HG02943 (cell line): ENCODE results near the gene C19orf12.

ENCODE experiments used
- ATAC-seq: cut with Tn5 transposase; IDR thresholded peaks from one replicate; pipeline ENCODE4 v1.9.1; 2021; ENCODE audit warnings: mild to moderate bottlenecking, low read depth, moderate library complexity; ENCODE audit not compliant: unreplicated experiment

C19orf12 gene

DNA sequence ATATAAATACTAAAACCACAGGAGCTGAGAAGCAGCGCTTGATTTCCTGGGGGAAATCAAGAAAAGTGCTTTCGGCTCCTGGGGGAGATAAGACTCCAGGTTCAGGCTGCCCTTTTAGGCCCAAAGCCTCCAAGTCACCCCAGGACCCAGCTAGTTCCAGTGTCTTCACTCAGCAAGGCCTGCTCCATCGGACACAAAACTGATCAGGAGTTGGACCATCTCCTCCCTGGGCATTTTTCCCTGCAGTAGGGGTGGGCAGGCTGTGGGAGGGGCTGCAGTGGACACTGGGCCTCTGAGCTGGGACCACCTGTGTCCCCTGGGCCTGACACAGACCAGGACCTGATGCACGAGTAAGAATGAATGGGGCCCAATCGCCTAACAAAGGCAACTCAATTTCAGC is 15.2 kb downstream of the C19orf12 start:
- ATAC-seq: no peak

DNA sequence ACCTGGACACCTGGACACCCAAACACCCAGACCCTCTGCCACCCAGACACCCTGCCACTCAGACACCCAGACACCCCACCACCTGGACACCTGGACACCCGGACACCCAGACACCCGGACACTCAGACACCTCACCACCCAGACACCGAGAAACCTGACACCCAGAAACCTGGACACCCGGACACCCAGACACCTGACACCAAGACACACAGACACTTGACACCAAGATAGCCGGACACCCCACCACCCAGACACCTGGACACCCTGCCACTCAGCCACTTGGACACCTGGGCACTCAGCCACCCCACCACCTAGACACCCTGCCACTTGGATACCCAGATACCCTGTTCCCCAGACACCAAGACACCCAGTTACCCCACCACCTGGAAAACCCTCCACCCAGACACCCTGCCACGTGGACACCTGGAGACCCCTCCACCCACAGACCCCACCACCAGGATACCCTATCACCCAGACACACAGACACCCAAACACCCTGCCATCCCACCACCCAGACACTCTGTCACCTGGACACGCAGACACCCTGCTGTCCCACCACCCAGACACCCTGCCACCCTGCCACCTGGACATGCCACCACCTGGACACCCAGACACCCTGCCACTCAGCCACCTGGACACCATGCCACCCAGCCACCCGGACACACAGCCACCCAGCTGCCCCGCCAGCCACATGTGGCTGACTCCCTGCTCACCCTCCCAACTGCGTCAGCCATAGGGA is 17.4 kb downstream of the C19orf12 start:
- no peak for ATAC-seq

DNA sequence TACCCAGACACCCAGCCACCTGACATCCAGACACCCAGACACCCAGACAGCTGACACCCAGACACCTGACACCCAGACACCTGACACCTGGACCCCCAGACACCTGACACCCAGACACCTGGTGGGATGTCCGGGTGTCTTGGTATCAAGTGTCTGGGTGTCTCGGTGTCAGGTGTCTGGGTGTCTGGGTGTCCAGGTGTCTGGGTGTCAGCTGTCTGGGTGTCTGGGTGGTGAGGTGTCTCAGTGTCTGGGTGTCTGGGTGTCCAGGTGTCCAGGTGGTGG is 18.6 kb downstream of the C19orf12 start:
- ATAC-seq: no peak

DNA sequence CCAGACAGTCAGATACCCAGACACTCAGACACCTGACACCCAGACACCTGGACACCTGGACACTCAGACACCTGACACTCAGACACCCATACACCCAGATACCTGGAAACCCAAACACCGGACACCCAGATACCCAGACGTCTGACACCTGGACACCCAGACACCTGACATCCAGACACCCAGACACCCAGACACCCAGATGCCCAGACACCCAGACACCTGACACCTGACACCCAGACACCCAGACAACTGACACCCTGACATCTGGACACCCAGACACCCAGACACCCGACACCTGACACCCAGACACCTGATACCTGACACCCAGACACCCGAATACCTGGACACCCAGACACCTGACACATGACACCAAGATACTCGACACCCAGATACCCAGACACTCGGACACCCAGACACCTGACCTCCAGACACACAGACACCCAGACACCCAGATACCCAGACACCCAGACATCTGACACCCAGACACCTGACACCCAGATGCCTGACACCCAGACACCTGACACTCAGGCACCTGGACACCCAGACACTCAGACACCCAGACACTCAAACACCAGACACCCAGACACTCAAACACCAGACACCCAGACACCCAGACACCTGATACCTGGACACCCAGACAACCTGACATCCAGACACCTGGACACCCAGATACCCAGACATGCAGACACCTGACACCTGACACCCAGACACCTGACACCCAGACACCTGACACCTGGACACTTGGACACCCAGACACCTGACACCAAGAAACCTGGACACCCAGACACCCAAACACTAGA is 19.1 kb downstream of the C19orf12 start:
- no peak for ATAC-seq

DNA sequence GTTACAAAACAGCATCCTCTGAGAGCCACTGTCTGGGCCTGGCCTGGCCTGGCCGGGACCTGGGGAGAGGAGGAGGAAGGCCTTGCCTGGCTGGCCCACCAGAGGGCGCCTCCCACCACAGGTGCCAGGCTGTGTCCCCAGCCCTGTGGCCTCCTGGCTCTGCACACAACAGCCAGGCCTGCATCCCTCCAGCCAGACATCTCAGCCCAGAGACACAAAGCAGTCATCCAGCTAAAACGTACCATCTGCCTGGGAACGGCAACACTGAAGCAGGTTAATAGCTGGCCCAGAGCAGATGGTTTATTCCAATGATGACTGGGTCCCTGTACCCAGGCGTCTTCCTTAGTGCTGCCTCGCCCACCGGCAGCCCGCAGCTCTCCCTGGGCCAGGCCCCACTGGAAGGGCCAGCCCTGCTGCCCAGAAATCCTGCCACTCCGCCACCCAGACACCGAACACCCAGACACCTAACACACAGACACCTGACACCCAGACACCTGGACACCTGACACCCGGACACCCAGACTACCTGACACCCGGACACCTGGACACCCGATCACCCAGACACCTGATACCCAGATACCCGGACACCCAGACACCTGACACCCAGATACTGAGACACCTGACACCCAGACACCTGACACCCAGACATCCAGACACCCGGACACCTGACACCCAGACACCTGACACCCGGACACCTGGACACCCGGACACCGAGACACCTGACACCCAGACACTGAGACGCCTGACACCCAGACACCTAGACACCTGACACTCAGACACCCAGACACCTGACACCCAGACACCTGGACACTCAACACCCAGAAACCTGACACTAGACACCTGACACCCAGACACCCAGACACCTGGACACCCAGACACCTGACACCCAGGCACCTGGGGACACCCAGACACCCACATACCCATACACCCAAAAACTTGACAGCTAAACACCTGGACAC is 20.1 kb downstream of the C19orf12 start:
- ATAC-seq: peak; percentile 81

DNA sequence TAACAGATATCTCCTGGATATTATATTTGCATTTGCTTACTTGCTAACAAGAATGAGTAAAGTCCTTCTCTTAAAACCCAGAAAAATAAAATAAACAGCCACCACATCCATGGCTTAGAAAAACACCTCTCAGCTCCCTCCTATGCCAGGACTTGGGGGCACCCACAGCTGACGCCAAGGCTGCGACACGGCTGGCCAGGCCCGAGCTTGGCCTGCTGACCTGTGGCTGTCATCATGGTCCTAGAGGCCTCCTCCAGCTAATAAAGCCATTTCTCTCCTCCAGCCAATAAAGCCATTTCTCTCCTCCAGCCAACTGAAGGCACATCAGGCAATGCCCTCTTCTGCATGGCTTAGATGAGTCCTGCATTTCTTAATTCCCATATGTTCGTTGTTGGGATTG is 20.9 kb downstream of the C19orf12 start:
- ATAC-seq: no peak

DNA sequence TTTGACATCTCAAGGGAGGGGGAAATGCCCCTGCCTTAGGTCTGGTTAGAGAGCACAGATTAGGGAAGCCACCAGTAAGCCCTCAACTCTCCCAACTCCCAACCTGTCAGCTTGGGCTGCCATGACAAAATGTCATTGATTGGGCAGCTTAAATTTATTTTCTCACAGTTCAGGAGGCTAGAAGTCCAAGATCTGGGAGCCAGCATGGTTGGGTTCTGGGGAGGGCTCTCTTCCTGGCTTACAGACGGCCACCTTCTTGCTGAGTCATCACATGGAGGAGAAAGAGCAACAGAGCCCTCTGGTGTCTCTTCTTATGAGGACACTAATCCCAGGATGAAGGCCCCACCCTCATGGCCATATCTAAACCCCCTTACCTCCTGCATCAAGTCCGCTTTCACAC is 24.2 kb downstream of the C19orf12 start:
- no peak for ATAC-seq

DNA sequence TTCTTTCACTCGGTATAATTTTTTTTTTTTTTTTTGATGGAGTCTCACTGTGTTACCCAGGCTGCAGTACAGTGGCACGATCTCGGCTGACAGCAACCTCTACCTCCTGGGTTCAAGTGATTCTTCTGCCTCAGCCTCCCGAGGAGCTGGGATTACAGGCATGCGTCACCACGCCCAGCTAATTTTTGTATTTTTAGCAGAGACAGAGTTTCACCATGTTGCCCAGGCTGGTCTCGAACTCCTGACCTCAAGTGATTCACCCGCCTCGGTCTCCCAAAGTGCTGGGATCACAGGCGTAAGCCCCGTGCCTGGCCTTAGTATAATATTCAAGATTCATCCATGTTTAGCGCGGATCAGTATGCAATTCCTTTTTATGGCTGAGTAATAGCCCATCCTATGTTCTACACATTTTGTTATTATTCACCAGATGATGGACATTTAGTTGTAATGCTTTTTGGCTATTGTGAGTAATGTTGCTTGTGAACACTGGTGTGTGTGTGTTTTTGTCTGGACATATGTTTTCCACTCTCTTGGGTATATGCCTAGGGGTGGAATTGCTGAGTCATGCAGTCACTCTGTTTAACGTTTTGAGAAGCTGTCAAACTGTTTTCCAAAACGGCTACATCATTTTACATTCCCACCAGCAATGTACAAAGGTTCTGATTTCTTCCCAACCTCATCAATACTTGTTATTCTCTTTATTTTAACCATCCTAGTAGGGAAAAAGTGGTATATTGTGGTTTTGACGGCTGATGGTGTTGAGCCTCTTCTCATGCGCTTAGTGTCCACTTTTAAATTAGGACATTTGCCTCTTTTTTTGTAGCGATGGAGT is 26.9 kb downstream of the C19orf12 start:
- no peak for ATAC-seq

DNA sequence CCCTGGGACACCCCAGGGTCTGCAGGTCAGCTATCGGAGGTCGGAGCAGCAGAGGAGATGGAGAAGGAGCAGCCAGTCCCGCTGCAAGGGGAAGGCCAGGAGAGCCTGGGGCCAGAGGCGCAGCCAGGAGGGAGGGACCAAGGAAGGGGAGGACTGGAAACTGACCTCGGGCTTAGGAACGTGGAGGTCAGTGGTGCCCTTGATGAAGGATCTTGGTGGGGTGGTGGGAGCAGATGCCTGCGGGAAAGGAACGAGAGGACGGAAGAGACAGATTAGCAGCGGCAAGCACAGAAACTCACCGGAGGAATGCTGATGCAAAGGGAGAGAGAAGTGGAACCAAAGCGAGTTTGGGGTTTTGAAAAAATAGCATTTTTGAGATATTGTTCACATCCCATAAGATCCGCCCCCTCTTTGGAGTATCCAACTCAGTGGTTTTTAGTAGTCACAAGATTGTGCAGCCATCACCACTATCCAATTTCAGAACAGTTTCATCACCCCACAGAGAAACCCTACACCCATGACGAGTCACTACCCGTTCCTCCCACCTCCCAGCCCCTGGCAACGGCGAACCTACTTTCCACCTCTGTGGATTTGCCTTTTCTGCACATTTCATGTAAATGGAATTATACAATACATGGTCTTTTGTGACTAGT is 27.7 kb downstream of the C19orf12 start:
- ATAC-seq: no peak

DNA sequence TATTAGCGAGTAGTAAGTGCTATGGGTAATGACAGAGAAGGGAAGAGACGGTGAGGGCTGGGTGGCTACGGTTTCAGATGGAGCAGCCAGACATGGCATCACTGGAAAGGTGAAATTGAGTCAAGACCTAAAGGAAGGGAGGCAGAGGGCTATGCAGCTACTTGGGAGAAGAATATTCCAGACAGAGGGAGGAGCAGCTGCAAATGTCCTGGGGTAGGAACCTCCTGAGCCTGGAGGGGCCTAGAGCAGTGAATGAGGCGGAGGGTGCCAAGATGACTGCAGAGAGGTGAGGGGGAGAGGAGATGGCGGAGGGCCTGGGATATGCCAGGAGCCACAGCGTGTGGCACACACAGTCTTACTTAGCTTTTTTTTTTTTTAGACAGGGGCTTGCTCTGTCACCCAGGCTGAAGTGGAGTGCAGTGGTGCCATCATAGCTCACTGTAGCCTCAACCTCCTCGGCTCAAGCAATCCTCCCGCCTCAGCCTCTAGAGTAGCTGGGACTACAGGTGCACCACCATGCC is 28.7 kb downstream of the C19orf12 start:
- no peak for ATAC-seq

DNA sequence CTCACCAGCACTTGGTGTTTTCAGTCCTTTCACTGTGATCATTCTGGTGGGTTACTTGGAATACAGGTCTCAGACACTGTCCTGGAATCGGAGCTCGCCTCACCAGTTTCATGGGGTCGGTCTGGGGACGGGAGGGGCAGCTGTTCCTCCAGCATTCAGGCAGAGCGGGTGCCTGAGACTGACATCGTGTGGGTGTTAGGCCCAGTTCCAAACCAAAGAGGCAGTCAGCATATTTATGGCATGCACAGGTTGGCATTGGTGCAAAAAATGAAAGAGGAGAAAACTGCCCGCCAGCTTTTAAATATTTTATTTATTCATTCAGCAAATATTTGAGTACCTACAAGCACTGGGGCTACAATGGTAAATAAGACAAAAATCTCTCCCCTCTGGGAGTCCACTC is 29.7 kb downstream of the C19orf12 start:
- ATAC-seq: no peak

DNA sequence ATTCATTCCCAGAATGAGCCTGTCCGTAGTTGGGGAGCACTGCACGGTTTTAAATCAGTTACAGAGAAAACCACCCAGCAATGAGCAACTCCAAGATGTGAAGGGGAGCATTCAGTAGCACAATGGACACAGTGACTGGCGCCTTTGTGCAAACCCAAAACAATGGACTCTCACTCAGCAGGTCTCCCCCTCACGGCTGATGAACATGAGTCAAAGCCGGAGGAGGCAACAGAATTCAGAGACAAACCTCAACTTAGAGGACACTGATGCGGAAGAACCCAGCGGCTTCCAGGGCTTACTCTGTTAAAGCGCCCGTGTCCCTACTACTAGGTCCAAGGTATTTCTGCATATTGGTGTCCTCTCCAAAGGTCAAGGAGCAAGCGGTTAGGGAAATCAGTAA is 32.1 kb downstream of the C19orf12 start:
- no peak for ATAC-seq

DNA sequence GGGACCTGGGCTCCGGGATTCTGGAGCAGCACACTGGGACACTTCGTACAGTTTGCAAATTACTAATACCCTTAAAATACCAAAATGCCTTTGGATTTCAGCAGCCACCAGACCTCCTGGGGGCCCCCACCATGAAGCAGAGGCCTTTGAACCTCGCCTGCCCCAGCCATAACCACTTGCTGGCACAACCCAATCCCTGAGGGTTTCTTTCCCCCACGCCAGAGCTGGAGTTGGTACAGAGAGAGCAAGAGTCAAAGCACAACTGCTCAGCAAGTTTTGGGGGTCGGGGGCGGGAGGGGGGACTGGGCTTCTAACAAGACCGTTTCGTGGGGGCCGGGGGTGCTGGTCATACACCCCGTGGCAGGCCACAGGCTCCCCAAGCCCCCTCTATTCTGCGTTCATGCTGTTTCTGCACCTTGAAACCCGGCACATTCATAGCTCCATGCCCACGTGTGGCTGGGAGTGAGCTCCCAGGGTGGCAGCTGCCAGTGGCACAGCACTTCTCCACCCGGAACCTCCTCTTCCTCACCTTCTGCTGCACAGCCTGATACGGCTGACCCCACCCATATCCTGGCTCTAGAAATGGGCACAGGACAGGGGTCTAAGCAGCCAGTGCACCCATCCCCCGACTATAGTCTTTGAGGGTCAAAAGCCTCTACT is 32.7 kb downstream of the C19orf12 start:
- ATAC-seq: no peak

DNA sequence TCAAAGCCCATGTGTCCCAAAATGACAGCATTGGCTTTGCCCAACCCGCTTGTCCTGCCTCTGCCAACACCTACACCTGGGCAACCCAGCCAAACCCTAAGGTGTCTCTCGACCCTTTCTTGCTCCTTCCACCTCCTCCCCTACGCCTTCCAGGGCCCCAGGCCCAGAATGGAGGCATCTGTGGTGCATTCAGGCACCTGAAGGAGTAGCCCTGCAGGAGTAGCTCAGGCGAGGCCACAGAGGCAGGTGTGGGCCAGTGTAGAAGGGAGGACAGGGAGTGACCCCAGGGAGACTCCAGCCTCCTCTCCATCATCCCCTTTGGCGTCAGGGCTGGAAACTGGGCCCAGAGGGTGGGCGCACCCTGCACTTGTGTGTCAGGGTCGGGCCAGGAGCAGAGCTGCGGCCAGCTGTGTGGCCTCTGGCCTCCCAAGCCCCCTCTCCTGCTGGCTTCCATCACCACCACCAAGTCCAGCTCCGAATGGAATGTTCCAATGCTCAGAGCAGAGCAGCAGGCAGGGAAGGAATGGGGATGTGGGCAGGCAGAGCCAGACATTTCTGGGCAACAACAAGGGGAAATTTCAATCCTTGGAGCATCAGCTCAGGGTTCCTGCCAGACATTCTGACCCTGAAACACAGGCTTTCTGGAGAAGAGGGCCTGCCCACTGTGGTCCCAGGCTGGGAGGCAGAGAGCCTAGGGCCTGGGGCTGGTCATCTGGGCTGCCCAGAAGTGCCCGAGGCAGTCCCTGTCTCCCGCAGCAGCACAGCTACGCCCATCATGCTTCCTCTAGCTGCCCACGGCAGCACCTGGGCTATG is 33.4 kb downstream of the C19orf12 start:
- no peak for ATAC-seq

DNA sequence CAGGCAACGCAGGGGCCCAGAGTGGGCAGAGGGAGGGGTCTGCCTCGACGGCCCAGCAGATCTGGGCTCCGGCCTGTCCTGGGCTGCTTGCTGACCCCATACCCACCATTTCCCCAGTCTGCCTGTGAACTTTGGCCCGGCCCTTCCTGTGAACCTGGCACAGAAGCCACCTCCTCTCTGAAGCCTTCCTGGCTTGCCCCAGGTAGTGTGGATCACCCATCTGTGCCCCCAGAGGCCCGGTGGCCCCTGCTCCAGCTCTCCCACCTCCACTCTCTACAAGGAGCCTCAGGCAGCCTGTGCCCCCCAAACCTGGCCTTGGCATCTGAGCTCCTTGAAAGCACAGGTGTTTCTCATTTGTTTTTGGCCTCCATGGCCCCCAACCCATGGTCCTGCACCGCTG is 34.1 kb downstream of the C19orf12 start:
- no peak for ATAC-seq

DNA sequence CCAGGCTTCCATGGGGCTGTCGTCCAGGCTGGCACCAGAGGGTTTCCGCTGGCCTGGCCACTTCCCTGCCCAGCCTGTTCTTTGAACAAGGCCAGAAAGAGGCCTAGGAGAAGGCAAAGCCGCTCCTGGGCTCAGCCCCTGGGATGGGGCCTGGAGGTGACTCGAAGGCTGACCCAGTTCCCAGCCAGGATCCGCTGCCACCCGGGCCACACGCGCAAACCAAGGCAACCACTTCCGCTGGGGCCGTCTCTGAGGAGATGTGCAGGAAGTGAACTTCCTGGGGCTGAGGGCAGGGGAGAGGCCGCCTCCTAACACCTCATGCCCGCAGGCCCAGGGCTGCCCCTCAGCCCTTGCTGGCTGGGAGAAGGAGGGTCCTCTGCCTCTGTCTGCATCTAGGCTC is 34.6 kb downstream of the C19orf12 start:
- ATAC-seq: peak; percentile 66

DNA sequence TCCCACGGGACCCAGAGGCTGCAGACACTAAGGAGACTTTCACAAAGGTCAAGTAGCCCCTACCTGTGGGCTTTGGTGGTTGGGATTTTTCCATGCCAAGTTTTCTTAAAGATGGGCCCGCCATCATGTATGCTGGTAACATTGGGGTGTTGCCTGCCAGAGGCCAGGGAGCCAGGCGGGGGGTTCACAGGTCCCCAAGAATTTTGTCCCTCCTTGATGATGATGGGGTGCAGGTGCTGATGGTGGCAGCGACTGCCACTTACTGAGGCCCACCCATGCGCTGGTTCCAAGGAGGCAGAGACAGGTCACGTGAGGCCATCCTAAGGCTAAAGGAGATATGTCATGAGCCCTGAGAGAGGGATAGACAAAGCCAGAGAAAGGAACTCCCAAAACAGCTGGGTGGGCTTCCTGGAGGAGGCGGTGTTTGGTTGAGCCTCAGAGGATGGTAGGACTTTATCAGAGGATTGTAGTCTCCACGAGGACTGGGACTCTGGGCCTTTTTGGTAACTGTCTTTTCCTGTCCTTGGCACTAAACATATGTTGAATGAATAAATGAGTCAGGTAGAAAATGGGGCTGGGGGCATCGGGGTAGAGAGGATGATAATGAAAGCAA is 35.4 kb downstream of the C19orf12 start:
- no peak for ATAC-seq
